ENCODE measurements around the gene FLT3LG. TPM values are rescaled to one million over a fixed set of nuclear protein-coding genes. Genes with fewer than 3 reads are reported as not detected.

FLT3LG gene
- total and polyA plus RNA-seq, 2 donors from 2014 or later, result 7.4 to 12.5 TPM

DNA sequence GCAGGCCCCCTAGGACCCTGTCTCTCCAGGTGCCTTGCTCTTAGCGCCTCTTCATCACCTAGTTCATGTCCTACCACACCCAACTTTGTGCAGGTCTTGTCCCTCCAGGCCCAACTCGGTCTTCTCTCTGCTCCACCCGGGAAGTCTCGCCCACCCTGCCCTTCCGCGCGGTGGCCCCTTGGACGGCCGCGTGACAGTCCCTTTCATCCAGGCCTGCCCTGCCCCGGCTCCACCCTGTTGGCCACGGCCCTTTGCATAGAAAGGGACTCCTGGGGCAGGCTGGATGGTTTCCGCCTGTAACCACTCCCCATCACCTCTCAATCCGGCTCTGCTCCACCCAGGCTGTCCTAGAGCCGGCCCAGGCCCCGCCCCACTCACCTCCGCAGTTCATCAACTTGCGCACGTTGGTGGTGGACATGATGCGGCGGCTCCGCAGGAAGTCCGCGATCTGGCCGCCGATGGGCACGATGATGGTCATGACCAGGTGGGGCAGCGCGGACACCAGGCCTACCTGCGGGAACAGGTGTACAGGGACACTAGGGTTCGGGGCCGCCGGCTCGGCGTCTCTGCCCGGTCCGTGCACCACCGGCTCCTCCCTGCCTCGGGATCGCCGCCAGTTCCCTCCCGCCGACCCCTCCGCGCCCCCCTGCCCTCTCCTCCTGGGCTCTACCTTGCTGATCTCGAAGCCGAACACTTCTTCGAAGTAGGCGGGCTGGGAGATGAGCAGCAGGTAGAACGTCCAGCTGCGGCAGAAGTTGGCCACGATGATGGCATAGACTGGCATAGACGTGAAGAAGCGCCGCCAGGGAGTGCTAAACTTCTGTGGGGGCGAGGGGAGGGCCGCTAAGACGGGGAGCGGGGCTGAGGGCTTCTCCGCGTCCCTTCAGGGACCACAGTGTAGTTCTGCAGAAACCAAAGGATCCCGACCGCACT, 41.6 kb upstream of the FLT3LG start:
- intact Hi-C loops (cut with DNase I), result loop anchor here (10.0 kb wide), 1 partner anchor 208 kb away; no protein-coding TSS in a partner anchor
- DNase-seq, result no peak
- TF ChIP-seq, protein P1, sequence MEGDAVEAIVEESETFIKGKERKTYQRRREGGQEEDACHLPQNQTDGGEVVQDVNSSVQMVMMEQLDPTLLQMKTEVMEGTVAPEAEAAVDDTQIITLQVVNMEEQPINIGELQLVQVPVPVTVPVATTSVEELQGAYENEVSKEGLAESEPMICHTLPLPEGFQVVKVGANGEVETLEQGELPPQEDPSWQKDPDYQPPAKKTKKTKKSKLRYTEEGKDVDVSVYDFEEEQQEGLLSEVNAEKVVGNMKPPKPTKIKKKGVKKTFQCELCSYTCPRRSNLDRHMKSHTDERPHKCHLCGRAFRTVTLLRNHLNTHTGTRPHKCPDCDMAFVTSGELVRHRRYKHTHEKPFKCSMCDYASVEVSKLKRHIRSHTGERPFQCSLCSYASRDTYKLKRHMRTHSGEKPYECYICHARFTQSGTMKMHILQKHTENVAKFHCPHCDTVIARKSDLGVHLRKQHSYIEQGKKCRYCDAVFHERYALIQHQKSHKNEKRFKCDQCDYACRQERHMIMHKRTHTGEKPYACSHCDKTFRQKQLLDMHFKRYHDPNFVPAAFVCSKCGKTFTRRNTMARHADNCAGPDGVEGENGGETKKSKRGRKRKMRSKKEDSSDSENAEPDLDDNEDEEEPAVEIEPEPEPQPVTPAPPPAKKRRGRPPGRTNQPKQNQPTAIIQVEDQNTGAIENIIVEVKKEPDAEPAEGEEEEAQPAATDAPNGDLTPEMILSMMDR (IDR thresholded peaks at IDR 0.05; ENCODE audit: borderline replicate concordance, extremely low read depth, insufficient read depth), result no peak
- H3K9ac ChIP-seq (ENCODE audit: low read length in 3 of 3), result no peak overlapping the region
- H3K27me3 ChIP-seq (ENCODE audit: control insufficient read depth, insufficient read depth, low read length), result peaks cover 59% of the 10 kb centered on the region
- no peaks in the 10 kb centered on the region for H3K9me3 ChIP-seq (ENCODE audit: control insufficient read depth in 2 of 3, insufficient read depth in 1 of 3, low read length in 3 of 3)
- no peak for FAIRE-seq
- H3K36me3 ChIP-seq (ENCODE audit: control insufficient read depth in 2 of 3, insufficient read depth in 3 of 3, low read length in 3 of 3), result no peaks in the 10 kb centered on the region
- no peaks in the 10 kb centered on the region for H3K4me1 ChIP-seq (ENCODE audit: control insufficient read depth in 2 of 3, insufficient read depth in 2 of 3, low read depth in 1 of 3, low read length in 3 of 3)
- no peak overlapping the region for H3K4me3 ChIP-seq (ENCODE audit: low read length in 3 of 3)
- no peak overlapping the region for H3K27ac ChIP-seq (ENCODE audit: low read depth in 2 of 2, low read length in 2 of 2)

- H3K9me3 ChIP-seq (ENCODE audit: control insufficient read depth in 2 of 3, insufficient read depth in 1 of 3, low read length in 3 of 3), result no peaks in the 10 kb centered on the region
- intact Hi-C loops (cut with DNase I), result loop anchor here (10.0 kb wide), 1 partner anchor 209 kb away; no protein-coding TSS in a partner anchor
- H3K27me3 ChIP-seq (ENCODE audit: control insufficient read depth, insufficient read depth, low read length), result peaks cover 63% of the 10 kb centered on the region
- TF ChIP-seq, protein P1 (IDR thresholded peaks at IDR 0.05; ENCODE audit: borderline replicate concordance, extremely low read depth, insufficient read depth), result no peak
- no peak for DNase-seq
- no peaks in the 10 kb centered on the region for H3K36me3 ChIP-seq (ENCODE audit: control insufficient read depth in 2 of 3, insufficient read depth in 3 of 3, low read length in 3 of 3)
- H3K4me3 ChIP-seq (ENCODE audit: low read length in 3 of 3), result no peak overlapping the region
- H3K27ac ChIP-seq (ENCODE audit: low read depth in 2 of 2, low read length in 2 of 2), result no peak overlapping the region
- no peaks in the 10 kb centered on the region for H3K4me1 ChIP-seq (ENCODE audit: control insufficient read depth in 2 of 3, insufficient read depth in 2 of 3, low read depth in 1 of 3, low read length in 3 of 3)
- no peak for FAIRE-seq
- H3K9ac ChIP-seq (ENCODE audit: low read length in 3 of 3), result no peak overlapping the region
These were observed 40.6 kb upstream of the FLT3LG start for GRCh38 chr19:49433240-49433901.

DNA sequence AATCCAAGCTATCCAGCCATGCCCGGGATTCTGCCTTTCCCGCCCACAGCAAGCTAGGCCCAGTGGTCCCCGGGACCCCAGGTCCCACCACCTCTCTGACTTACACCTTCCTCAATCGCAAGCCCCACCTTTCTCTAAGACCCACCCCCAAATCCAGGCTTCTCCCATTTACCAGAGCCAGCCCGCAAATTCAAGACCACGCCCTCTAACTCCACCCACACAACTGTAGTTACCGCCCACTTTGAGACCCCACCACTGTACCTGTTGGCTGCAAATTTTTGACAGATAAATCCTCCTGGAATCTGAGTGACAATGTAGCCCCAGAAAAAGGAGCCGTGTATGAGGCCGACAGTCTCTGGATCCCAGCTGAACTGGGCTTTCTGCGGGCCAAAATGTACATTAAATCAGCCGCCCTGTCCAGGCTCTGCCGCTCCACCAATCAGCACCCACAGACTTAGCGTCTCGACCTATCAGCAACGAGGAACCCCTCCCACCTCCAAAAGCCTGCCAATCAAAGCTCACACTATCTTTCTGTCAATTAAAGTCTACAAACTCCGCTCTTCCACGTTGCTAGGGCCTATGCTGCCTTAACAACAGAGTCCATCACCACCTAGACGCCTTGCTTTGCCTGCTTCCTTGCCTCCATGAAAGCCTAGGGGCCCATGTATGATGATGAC, 39.0 kb upstream of the FLT3LG start:
- DNase-seq (peak in 1 of 5 donors; percentile 51), FAIRE-seq (no peak)
- Histone ChIP-seq H3K9me3 (ENCODE audit: control insufficient read depth in 2 of 3, insufficient read depth in 1 of 3, low read length in 3 of 3) (no peaks in the 10 kb centered on the region), H3K27me3 (ENCODE audit: control insufficient read depth, insufficient read depth, low read length) (peaks cover 67% of the 10 kb centered on the region), H3K9ac (ENCODE audit: low read length in 3 of 3) (no peak overlapping the region), H3K4me3 (ENCODE audit: low read length in 3 of 3) (no peak overlapping the region), H3K4me1 (ENCODE audit: control insufficient read depth in 2 of 3, insufficient read depth in 2 of 3, low read depth in 1 of 3, low read length in 3 of 3) (no peaks in the 10 kb centered on the region), H3K27ac (ENCODE audit: low read depth in 2 of 2, low read length in 2 of 2) (no peak overlapping the region), H3K36me3 (ENCODE audit: control insufficient read depth in 2 of 3, insufficient read depth in 3 of 3, low read length in 3 of 3) (no peaks in the 10 kb centered on the region)
- TF ChIP-seq, protein P1 (IDR thresholded peaks at IDR 0.05; ENCODE audit: borderline replicate concordance, extremely low read depth, insufficient read depth), result no peak
- intact Hi-C loops (cut with DNase I), result loop anchor here (10.0 kb wide), 1 partner anchor 210 kb away; no protein-coding TSS in a partner anchor

Data from kidney (tissue), 14 donors.